GM12864 (cell line): ENCODE data around the gene PSEN2.

ENCODE experiments used
- DNase-seq: peaks from one replicate; pipeline ENCODE4 v3.0.0-alpha.2; 2011; ENCODE audit warnings: low read depth
- H3K4me3 ChIP-seq: 2 replicates; pipeline ENCODE4 v1.5.1; 2011; ENCODE audit warnings: mild to moderate bottlenecking, low read depth, low read length, control low read depth
- TF ChIP-seq, protein P1 (sequence below): IDR thresholded peaks from 2 replicates; pipeline ENCODE4 v1.5.1; 2011; ENCODE audit warnings: low read depth, mild to moderate bottlenecking, moderate library complexity, low read length, control low read depth, inconsistent platforms; ENCODE audit errors: missing control alignments

The PSEN2 gene

DNA sequence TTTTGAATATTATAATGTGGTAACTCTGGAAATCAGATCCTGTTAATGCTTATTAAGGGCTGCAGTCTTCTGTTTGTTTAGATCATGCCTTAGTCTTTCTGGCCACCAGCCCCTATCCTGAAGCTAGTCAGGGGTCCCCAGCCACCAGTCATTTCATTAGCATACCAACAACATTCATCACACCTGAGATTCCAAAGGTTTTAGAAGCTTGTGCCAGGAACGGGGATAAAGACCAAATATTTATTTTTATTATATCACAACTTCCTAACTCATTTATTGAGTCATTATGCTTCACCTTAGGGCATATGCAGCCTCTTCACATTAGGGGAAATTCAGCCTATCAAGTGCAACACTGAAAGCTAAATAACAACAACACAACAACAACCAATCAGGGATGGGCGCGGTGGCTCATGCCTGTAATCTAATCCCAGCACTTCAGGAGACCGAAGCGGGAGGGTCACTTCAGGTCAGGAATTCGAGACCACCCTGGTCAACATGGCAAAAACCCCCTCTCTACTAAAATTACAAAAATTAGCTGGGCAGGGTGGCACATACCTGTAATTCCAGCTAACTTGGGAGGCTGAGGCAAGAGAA lies 2.9 kb upstream of the PSEN2 start:
- DNase-seq: no peak
- no peak overlapping the region for H3K4me3 ChIP-seq
- TF ChIP-seq, protein P1, sequence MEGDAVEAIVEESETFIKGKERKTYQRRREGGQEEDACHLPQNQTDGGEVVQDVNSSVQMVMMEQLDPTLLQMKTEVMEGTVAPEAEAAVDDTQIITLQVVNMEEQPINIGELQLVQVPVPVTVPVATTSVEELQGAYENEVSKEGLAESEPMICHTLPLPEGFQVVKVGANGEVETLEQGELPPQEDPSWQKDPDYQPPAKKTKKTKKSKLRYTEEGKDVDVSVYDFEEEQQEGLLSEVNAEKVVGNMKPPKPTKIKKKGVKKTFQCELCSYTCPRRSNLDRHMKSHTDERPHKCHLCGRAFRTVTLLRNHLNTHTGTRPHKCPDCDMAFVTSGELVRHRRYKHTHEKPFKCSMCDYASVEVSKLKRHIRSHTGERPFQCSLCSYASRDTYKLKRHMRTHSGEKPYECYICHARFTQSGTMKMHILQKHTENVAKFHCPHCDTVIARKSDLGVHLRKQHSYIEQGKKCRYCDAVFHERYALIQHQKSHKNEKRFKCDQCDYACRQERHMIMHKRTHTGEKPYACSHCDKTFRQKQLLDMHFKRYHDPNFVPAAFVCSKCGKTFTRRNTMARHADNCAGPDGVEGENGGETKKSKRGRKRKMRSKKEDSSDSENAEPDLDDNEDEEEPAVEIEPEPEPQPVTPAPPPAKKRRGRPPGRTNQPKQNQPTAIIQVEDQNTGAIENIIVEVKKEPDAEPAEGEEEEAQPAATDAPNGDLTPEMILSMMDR: no peak

DNA sequence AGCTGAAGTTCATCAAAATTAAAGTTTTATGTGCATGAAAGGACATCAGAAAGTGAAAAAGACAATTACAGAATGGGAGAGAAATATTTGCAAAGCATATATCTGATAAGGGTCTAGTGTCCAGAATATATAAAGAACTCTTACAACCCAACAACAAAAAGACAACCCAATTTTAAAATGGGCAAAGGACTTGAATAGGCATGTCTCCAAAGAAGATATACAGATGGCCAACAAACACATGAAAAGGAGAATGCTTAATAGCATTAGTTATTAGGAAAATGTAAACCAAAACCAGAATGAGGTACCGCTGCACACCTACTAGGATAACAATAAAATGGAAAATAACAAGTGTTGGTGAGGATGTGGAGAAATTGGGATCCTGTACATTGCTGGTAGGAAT lies 1.7 kb upstream of the PSEN2 start:
- H3K4me3 ChIP-seq: no peak overlapping the region
- TF ChIP-seq, protein P1: no peak
- no peak for DNase-seq

DNA sequence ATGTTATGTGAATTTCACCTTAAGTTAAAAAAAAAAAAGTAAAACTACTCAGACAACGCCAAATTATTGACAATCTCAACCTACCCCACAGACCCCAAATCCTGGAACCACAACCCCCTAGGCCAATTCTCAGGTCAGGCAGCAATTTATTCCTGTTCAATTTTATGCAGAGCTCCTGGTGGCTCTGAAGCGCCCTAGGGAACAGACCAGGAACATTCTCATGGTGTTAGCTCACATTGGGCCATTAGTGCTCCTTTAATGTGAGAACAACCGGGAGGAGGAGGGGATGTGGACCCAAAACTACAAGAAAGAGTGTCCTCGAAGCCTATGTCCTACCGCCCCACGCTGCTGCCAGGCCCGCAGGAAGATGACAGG lies 403 bp upstream of the PSEN2 start:
- TF ChIP-seq, protein P1: no peak
- peak overlapping the region; percentile 91 for H3K4me3 ChIP-seq
- DNase-seq: no peak

DNA sequence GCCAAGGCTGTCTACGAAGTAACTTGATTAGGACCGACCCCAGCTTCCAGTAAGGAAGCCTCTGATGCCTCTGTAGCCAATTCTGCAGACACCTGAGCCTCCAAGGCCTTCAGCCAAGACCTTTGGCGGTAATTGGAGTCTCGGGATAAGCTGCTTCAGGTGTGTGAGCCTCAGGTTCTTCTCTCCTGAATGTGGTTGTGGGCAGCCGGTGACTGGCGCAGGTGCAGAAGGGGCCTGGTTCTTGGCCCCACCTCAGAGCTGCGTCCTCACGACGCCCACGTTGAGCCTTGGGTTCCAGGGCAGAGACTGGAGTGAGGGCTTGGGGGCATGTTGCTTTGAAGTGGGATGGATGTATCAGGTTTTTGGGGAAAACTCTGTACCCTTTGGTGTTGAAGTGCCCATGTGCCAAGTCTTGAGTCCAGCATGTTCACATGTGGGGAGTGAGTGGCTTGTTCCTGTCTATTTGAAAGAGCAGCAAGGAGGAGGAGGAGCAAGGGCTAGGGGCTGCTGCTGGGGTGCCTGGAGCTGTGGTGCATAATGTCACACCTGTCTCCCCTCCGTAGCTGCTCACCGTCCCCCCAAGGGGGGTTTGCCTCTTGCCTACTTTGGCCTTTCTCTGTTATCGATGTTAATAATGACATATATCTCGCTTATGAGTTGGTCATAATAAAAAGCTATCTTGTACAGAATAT lies 1.4 kb downstream of the PSEN2 start:
- H3K4me3 ChIP-seq: no peak overlapping the region
- TF ChIP-seq, protein P1: no peak

DNA sequence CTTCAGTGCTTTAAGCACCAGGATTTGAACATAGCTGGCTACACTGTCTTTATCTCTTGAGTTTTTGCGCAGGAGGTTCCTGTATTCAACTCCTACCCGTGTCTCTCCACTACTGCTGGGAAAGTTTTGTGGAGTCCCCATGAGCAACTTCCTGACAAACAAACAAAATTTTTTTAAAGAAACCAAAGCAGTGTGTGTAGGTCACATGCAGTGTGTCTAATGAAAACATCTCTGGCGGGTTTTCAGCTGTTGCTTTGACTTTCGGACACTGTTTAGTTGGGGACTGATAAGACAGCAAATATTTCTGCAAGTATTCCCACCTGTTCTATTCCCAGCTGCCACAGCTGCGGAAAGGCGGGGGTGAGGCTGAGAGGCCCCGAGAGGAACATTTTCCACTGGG lies 2.0 kb downstream of the PSEN2 start:
- TF ChIP-seq, protein P1: no peak
- H3K4me3 ChIP-seq: no peak overlapping the region
- no peak for DNase-seq

More for the DNA sequence above, 1.4 kb downstream of the PSEN2 start:
- DNase-seq: no peak

DNA sequence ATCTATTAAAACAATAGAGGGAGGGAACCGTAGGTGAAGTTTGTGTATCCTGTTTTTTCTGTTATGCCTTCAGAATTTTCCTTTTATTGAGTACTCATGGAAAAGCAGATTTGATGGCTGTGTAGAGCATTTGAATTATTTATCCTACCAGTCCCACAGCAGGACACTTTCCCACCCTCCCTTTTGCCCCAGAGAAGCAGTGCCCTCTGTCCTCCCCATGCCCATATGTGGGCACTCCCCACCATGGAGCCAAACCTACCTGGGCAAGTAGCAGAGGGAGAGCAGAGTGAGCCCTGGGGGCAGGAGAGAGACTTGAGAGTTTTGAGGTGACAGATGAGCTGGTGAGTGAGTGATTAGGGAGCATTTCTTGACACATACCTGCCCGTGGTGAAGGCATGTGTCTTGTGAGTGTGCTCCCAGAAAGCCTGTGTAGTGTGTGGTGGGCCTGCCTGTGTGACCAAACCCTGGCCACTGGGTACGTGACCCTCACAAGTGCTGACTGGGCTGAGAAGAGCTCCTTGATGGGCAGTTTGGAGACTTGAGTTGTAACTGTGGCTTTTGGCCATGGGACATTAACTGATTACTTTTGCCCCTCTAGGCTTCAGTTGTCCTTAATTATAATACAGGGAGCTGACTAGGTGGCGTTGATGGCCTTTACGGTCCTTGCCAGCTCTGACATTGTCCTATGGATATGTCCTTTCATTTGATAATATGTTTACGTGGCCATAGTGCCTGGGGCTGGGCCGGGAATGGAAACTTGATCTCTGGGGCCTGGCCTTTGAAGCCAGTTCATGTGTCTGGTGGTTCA lies 3.6 kb downstream of the PSEN2 start:
- TF ChIP-seq, protein P1: no peak
- DNase-seq: no peak
- H3K4me3 ChIP-seq: no peak overlapping the region
